WTC11 (cell line): ENCODE measurements around the gene AHNAK. TPM values are rescaled to one million over a fixed set of nuclear protein-coding genes. Genes with fewer than 3 reads are reported as not detected.

Experiments
- ATAC-seq: fragments of 200-7000 bp; cut with Tn5 transposase; 2 replicates; pipeline ENCODE4 v1.10.0; 2021; ENCODE audit warnings: mild to moderate bottlenecking, moderate library complexity
- CTCF ChIA-PET: fragments of 300-600 bp; sonication (Branson Sonifier 250); formaldehyde crosslinking; loops from one replicate; lab custom pipeline; 2021; ENCODE audit warnings: antibody characterized with exemption; lab: Charles Lee
- POLR2A ChIA-PET: fragments of 350-600 bp; sonication (Branson Sonifier 250); formaldehyde crosslinking; loops from one replicate; lab custom pipeline; 2021; ENCODE audit warnings: antibody characterized with exemption; lab: Charles Lee
- DNase-seq: peaks from one replicate; pipeline ENCODE4 v3.0.0; 2021; ENCODE audit warnings: low spot score
- H3K27ac Mint-ChIP-seq: 2 replicates; pipeline ENCODE4 v1.8.0; 2021; ENCODE audit warnings: mixed read lengths
- H3K27me3 Mint-ChIP-seq: 2 replicates; pipeline ENCODE4 v1.8.0; 2021; ENCODE audit warnings: low read depth, mild to moderate bottlenecking, moderate library complexity, mixed read lengths
- H3K36me3 Mint-ChIP-seq: 2 replicates; pipeline ENCODE4 v1.8.0; 2021; ENCODE audit warnings: mixed read lengths
- H3K4me1 Mint-ChIP-seq: 2 replicates; pipeline ENCODE4 v1.8.0; 2022; ENCODE audit warnings: mixed read lengths
- H3K4me3 Mint-ChIP-seq: 2 replicates; pipeline ENCODE4 v1.8.0; 2021; ENCODE audit warnings: mild to moderate bottlenecking, moderate library complexity, mixed read lengths
- H3K9me3 Mint-ChIP-seq: 2 replicates; pipeline ENCODE4 v1.8.0; 2021; ENCODE audit warnings: mixed read lengths
- ATF1 ChIP-seq: sonication (generic); formaldehyde crosslinking; IDR thresholded peaks from 2 replicates; pipeline ENCODE4 v1.8.1; 2023; ENCODE audit warnings: mild to moderate bottlenecking, moderate library complexity, missing genetic modification reagents
- ATF2 ChIP-seq: sonication (generic); formaldehyde crosslinking; IDR thresholded peaks from 2 replicates; pipeline ENCODE4 v1.8.1; 2022; ENCODE audit warnings: low read depth, missing genetic modification reagents, borderline replicate concordance
- CREB1 ChIP-seq: sonication (generic); formaldehyde crosslinking; IDR thresholded peaks from 2 replicates; pipeline ENCODE4 v1.8.0; 2023; ENCODE audit warnings: mild to moderate bottlenecking, missing genetic modification reagents
- ELF4 ChIP-seq: sonication (generic); formaldehyde crosslinking; IDR thresholded peaks from 2 replicates; pipeline ENCODE4 v1.8.1; 2022; ENCODE audit warnings: low read depth, mild to moderate bottlenecking, moderate library complexity, missing genetic modification reagents
- EMX1 ChIP-seq: fragments of 250-450 bp; sonication (Bioruptor Pico); IDR thresholded peaks from 2 replicates; pipeline ENCODE4 v1.8.0; 2021; ENCODE audit warnings: mild to moderate bottlenecking
- ESRRA ChIP-seq: sonication (generic); formaldehyde crosslinking; IDR thresholded peaks from 2 replicates; pipeline ENCODE4 v1.8.1; 2022; ENCODE audit warnings: mild to moderate bottlenecking, missing genetic modification reagents, borderline replicate concordance
- HMGA2 ChIP-seq: fragments of 250-450 bp; sonication (Bioruptor Pico); IDR thresholded peaks from 2 replicates; pipeline ENCODE4 v1.4.0; 2021; ENCODE audit warnings: mild to moderate bottlenecking, moderate library complexity
- IRF2 ChIP-seq: sonication (generic); formaldehyde crosslinking; IDR thresholded peaks from 2 replicates; pipeline ENCODE4 v1.8.0; 2022; ENCODE audit warnings: low read depth, missing genetic modification reagents, borderline replicate concordance
- JAZF1 ChIP-seq: fragments of 250-450 bp; sonication (Bioruptor Pico); IDR thresholded peaks from 2 replicates; pipeline ENCODE4 v1.9.0; 2021; ENCODE audit warnings: moderate library complexity, mild to moderate bottlenecking, inconsistent platforms
- KAT7 ChIP-seq: sonication (generic); formaldehyde crosslinking; IDR thresholded peaks from 2 replicates; pipeline ENCODE4 v1.8.1; 2023; ENCODE audit warnings: missing genetic modification reagents, mild to moderate bottlenecking, borderline replicate concordance
- MLX ChIP-seq: sonication (generic); formaldehyde crosslinking; IDR thresholded peaks from 2 replicates; pipeline ENCODE4 v1.8.1; 2023; ENCODE audit warnings: mild to moderate bottlenecking, missing genetic modification reagents, moderate library complexity
- NFYB ChIP-seq: sonication (generic); formaldehyde crosslinking; conservative IDR thresholded peaks from 2 replicates; pipeline ENCODE4 v1.8.0; 2022; ENCODE audit warnings: low read depth, missing genetic modification reagents
- NR1H2 ChIP-seq: sonication (generic); formaldehyde crosslinking; IDR thresholded peaks from 2 replicates; pipeline ENCODE4 v1.9.0; 2021; ENCODE audit warnings: mild to moderate bottlenecking, moderate library complexity, missing genetic modification reagents
- NR3C1 ChIP-seq: sonication (generic); formaldehyde crosslinking; conservative IDR thresholded peaks from 2 replicates; pipeline ENCODE4 v1.8.1; 2023; ENCODE audit warnings: low read depth, mild to moderate bottlenecking, missing genetic modification reagents
- SP1 ChIP-seq: sonication (generic); formaldehyde crosslinking; conservative IDR thresholded peaks from 2 replicates; pipeline ENCODE4 v1.8.1; 2022; ENCODE audit warnings: missing genetic modification reagents
- TEAD1 ChIP-seq: sonication (generic); formaldehyde crosslinking; IDR thresholded peaks from 2 replicates; pipeline ENCODE4 v1.8.0; 2022; ENCODE audit warnings: mild to moderate bottlenecking, missing genetic modification reagents
- ZNF232 ChIP-seq: sonication (generic); formaldehyde crosslinking; IDR thresholded peaks from 2 replicates; pipeline ENCODE4 v1.8.0; 2022; ENCODE audit warnings: mild to moderate bottlenecking, missing genetic modification reagents
- ZNF263 ChIP-seq: sonication (generic); formaldehyde crosslinking; IDR thresholded peaks from 2 replicates; pipeline ENCODE4 v1.8.1; 2022; ENCODE audit warnings: low read depth, mild to moderate bottlenecking, moderate library complexity, missing genetic modification reagents
- ZNF281 ChIP-seq: sonication (generic); formaldehyde crosslinking; IDR thresholded peaks from 2 replicates; pipeline ENCODE4 v1.8.0; 2023; ENCODE audit warnings: mild to moderate bottlenecking, missing genetic modification reagents
- ZNF423 ChIP-seq: fragments of 250-450 bp; sonication (Bioruptor Pico); IDR thresholded peaks from 2 replicates; pipeline ENCODE4 v2.1.2; 2022; ENCODE audit warnings: mild to moderate bottlenecking, moderate library complexity
- ZNF671 ChIP-seq: fragments of 250-450 bp; sonication (Bioruptor Pico); IDR thresholded peaks from 2 replicates; pipeline ENCODE4 v1.8.0; 2021; ENCODE audit warnings: mild to moderate bottlenecking
- total RNA-seq: library from RNA; stranded (reverse); gene quantifications from 3 replicates; pipeline ENCODE4 v1.2.3, GENCODE V29; 2021
- TF ChIP-seq, protein P1 (sequence below): sonication (generic); formaldehyde crosslinking; IDR thresholded peaks from 2 replicates; pipeline ENCODE4 v1.8.1; 2022; ENCODE audit warnings: missing genetic modification reagents, borderline replicate concordance
- TF ChIP-seq, protein P2 (sequence below): sonication (generic); formaldehyde crosslinking; IDR thresholded peaks from 2 replicates; pipeline ENCODE4 v1.8.0; 2022; ENCODE audit warnings: mild to moderate bottlenecking, missing genetic modification reagents
- TF ChIP-seq, protein P3 (sequence below): sonication (generic); formaldehyde crosslinking; IDR thresholded peaks from 2 replicates; pipeline ENCODE4 v1.8.1; 2023; ENCODE audit warnings: mild to moderate bottlenecking, missing genetic modification reagents

The AHNAK gene
- total RNA-seq, 1 experiment from 2014 or later = 21.0 TPM

- H3K4me3 Mint-ChIP-seq = no peak overlapping the region
- no peak for ATAC-seq
- no peaks in the 10 kb centered on the region for H3K27me3 Mint-ChIP-seq
- DNase-seq = no peak
- H3K9me3 Mint-ChIP-seq = peaks cover 10% of the 10 kb centered on the region
- CTCF ChIA-PET = interaction anchor here (1.0 to 5.8 kb wide), 3 partner anchors 8 to 110 kb away, joined by 3 to 52 read pairs (median 43); no protein-coding TSS in a partner anchor
- no peaks in the 10 kb centered on the region for H3K36me3 Mint-ChIP-seq
- POLR2A ChIA-PET = interaction anchor here (1.2 kb wide), 1 partner anchor 109 kb away, joined by 4 read pairs; no protein-coding TSS in a partner anchor
- H3K27ac Mint-ChIP-seq = no peak overlapping the region
- peaks cover 3% of the 10 kb centered on the region for H3K4me1 Mint-ChIP-seq
- TF ChIP-seq IRF2 (CRISPR knock-in tag) (no peak), ATF2 (no peak), ATF1 (CRISPR knock-in tag) (no peak), SP1 (CRISPR knock-in tag) (no peak), ZNF671 (no peak), HMGA2 (CRISPR knock-in tag) (no peak), KAT7 (CRISPR knock-in tag) (no peak), ZNF423 (CRISPR knock-in tag) (no peak), TEAD1 (no peak), EMX1 (no peak), NR1H2 (CRISPR knock-in tag) (no peak), ESRRA (CRISPR knock-in tag) (no peak), ZNF263 (no peak), NFYB (CRISPR knock-in tag) (no peak)
- TF ChIP-seq, protein P1, sequence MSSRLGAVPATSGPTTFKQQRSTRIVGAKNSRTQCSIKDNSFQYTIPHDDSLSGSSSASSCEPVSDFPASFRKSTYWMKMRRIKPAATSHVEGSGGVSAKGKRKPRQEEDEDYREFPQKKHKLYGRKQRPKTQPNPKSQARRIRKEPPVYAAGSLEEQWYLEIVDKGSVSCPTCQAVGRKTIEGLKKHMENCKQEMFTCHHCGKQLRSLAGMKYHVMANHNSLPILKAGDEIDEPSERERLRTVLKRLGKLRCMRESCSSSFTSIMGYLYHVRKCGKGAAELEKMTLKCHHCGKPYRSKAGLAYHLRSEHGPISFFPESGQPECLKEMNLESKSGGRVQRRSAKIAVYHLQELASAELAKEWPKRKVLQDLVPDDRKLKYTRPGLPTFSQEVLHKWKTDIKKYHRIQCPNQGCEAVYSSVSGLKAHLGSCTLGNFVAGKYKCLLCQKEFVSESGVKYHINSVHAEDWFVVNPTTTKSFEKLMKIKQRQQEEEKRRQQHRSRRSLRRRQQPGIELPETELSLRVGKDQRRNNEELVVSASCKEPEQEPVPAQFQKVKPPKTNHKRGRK (CRISPR knock-in tag) = no peak
These were observed 113.3 kb downstream of the AHNAK start for GRCh38 chr11:62433141-62433903.

DNA sequence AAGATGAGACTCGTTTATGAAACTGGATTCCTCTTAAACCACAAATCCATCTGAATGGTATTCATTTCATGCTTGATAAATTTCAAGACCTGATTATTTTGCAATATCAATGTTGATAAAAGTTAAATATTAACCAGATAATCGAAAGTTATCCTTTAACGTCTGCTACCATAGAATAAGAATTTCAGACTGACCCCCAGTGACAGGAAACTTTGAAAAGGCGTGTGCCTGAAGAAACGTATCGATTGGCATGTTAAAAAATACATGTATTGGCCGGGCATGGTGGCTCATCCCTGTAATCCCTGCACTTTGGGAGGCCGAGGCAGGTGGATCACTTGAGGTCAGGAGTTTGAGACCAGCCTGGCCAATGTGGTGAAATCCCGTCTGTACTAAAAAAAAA, 113.9 kb downstream of the AHNAK start:
- no peak overlapping the region for H3K27ac Mint-ChIP-seq
- H3K9me3 Mint-ChIP-seq = peaks cover 10% of the 10 kb centered on the region
- no peak for ATAC-seq
- no peaks in the 10 kb centered on the region for H3K36me3 Mint-ChIP-seq
- peaks cover 3% of the 10 kb centered on the region for H3K4me1 Mint-ChIP-seq
- CTCF ChIA-PET = interaction anchor here (5.3 to 5.8 kb wide), 2 partner anchors 8 to 110 kb away, joined by 43 to 52 read pairs; no protein-coding TSS in a partner anchor
- POLR2A ChIA-PET = interaction anchor here (1.2 kb wide), 1 partner anchor 110 kb away, joined by 4 read pairs; no protein-coding TSS in a partner anchor
- no peak for DNase-seq
- no peak overlapping the region for H3K4me3 Mint-ChIP-seq
- H3K27me3 Mint-ChIP-seq = no peaks in the 10 kb centered on the region
- TF ChIP-seq, protein P2, sequence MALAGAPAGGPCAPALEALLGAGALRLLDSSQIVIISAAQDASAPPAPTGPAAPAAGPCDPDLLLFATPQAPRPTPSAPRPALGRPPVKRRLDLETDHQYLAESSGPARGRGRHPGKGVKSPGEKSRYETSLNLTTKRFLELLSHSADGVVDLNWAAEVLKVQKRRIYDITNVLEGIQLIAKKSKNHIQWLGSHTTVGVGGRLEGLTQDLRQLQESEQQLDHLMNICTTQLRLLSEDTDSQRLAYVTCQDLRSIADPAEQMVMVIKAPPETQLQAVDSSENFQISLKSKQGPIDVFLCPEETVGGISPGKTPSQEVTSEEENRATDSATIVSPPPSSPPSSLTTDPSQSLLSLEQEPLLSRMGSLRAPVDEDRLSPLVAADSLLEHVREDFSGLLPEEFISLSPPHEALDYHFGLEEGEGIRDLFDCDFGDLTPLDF (CRISPR knock-in tag) = no peak
- TF ChIP-seq NR3C1 (CRISPR knock-in tag) (no peak), JAZF1 (no peak), ZNF281 (CRISPR knock-in tag) (no peak), ELF4 (CRISPR knock-in tag) (no peak), ZNF423 (CRISPR knock-in tag) (no peak), CREB1 (CRISPR knock-in tag) (no peak), ZNF232 (no peak), MLX (CRISPR knock-in tag) (no peak)
- TF ChIP-seq, protein P3, sequence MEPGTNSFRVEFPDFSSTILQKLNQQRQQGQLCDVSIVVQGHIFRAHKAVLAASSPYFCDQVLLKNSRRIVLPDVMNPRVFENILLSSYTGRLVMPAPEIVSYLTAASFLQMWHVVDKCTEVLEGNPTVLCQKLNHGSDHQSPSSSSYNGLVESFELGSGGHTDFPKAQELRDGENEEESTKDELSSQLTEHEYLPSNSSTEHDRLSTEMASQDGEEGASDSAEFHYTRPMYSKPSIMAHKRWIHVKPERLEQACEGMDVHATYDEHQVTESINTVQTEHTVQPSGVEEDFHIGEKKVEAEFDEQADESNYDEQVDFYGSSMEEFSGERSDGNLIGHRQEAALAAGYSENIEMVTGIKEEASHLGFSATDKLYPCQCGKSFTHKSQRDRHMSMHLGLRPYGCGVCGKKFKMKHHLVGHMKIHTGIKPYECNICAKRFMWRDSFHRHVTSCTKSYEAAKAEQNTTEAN (CRISPR knock-in tag) = no peak
- TF ChIP-seq, protein P1 (CRISPR knock-in tag) = no peak
